Pancreas (tissue), 10 donors: ENCODE measurements around the gene CUX1. TPM values are rescaled to one million over a fixed set of nuclear protein-coding genes. Genes with fewer than 3 reads are reported as not detected.
"Not testable (repeated sequence)": the region's sequence is repeated elsewhere in the genome, so short reads cannot be mapped to it uniquely, and the experiment has no call there.

Experiments used
- ATAC-seq, 4 donors: fragments of 200-7000 bp; cut with Tn5 transposase; one replicate each; pipeline versions ENCODE4 v1.8.0 to v1.9.1; 2020; ENCODE audit warnings: mild to moderate bottlenecking in 4 of 4, moderate library complexity in 4 of 4
- DNase-seq, 6 donors: peaks; one replicate each; pipeline ENCODE4 v3.0.0-alpha.2; 2020
- FAIRE-seq: peaks from 2 replicates; lab custom pipeline; 2012; peaks lifted over from hg19 to GRCh38; lab: Jason Lieb, UNC
- H3K27ac ChIP-seq, 4 donors: fragments of 200-600 bp; sonication (generic); 1 replicate in 3 of 4; 2 replicates in 1 of 4; pipeline versions ENCODE4 v1.5.0 to v1.8.0; 2020
- H3K27me3 ChIP-seq, 4 donors: fragments of 200-600 bp; one replicate each; pipeline ENCODE4 v1.8.0; 2021
- H3K36me3 ChIP-seq, 3 donors: fragments of 200-600 bp; sonication (generic) in 1 of 3; one replicate each; pipeline versions ENCODE4 v1.5.0 to v1.8.0; 2020 to 2021
- H3K4me1 ChIP-seq, 3 donors: fragments of 200-600 bp; one replicate each; pipeline ENCODE4 v1.8.0; 2021
- H3K4me3 ChIP-seq, 4 donors: fragments of 200-600 bp; sonication (generic) in 2 of 4; one replicate each; pipeline versions ENCODE4 v1.5.0 to v1.8.0; 2020 to 2021
- H3K9me3 ChIP-seq, 4 donors: fragments of 200-600 bp; one replicate each; pipeline ENCODE4 v1.8.0; 2021
- WGBS, 2 donors: extraction: QIAGEN DNeasy Blood & Tissue Kit; methylation state at CpG; one replicate each; pipeline ENCODE4 v1.1.7; 2013; 5-methylcytosine and 5-hydroxymethylcytosine counted together
- intact Hi-C, 3 donors: fragments of 100-400 bp; cut with DNase I; formaldehyde crosslinking; loops; one replicate each; pipeline versions ENCODE4 v1.11.1 to v1.14.2; 2022
- polyA plus RNA-seq, 2 donors: library from polyadenylated mRNA; stranded (reverse); fragments of 200-250 nt; gene quantifications; one replicate each; pipeline ENCODE4 v1.2.3, GENCODE V29; 2013
- total RNA-seq, 6 donors: library from RNA; stranded (reverse); fragmentation: NEBNext Ultra II Directional in 4 of 6; extraction: Animal tissue kit (Norgen Biotek cat#: 25700) in 4 of 6; gene quantifications; one replicate each; pipeline versions ENCODE4 v1.2.1 to v1.2.4, GENCODE V29; 2021 to 2023
- TF ChIP-seq, protein P1 (sequence below), 4 donors: fragments of 200-600 bp; sonication (generic) in 3 of 4; IDR thresholded peaks; one replicate each; pipeline versions ENCODE4 v1.5.0 to v1.8.0; 2021; ENCODE audit warnings: antibody characterized with exemption in 4 of 4
- donor health status: healthy with polysubstance abuse.
- donor health status: DM: no; HTN: no; CAD: no; lungs with moderate emphysema.
- donor health status: DM: no; HTN: no; CAD: no.
- donor health status: control.
- donor health status: control.
- donor health status: Bipolar disorder and iron deficiency.
- donor health status: DM: yes; HTN: yes; CAD: no.
- donor health status: DM: no; HTN: no; CAD: no.
- donor health status: DM: no; HTN: no; CAD: no.
- donor health status: DM: yes; HTN: yes; CAD: no.

Gene CUX1
- total and polyA plus RNA-seq, 8 donors: 18.9 to 61.2 (median 45.1) TPM

DNA sequence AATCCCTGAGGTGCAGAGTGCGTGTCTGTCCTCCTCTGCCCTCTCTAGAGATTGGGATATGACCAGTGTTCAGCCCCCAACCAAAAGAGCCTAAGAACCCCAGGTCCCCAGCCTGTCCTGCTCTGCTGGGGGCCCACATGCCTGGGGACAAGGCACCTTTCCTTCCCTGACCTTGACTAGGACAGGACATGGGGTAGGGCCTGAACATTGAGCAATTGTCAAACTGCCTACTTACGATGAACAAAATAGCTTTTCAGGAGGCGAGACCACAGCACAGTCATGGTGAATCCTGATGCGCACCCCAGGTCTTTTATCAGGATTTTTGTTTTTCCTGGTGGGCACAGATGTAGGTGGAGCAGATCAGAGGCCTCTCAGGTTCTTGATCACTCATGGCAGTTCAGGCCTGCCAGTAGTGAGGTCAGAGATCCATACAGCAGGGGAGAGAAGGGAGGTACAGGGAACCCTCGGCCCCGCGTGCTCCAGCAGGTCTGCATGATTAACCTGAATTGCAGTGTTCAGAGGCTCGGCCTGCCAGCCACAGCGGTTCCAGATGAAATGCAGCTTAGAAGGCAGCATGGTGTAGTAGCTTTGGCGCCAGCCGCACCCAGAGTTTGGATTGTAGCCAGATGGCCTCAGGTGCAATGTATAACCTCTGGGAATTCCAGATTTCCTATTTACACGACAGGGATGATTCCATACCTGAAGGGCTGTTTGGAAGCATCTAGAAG lies 191.3 kb downstream of the CUX1 start:
- WGBS, 2 donors: 90 to 92% methylated on average over 12 of the region's 12 CpGs
- H3K4me3 ChIP-seq: no peak overlapping the region
- H3K27me3 ChIP-seq: no peaks in the 10 kb centered on the region
- intact Hi-C loops: no loop called here
- H3K4me1 ChIP-seq: no peaks in the 10 kb centered on the region
- H3K27ac ChIP-seq: no peak overlapping the region
- H3K9me3 ChIP-seq: no peaks in the 10 kb centered on the region
- FAIRE-seq: no peak
- DNase-seq: peak in 1 of 6 donors; percentile 24
- peak in 2 of 4 donors; percentile 35 to 54 for ATAC-seq
- TF ChIP-seq, protein P1, sequence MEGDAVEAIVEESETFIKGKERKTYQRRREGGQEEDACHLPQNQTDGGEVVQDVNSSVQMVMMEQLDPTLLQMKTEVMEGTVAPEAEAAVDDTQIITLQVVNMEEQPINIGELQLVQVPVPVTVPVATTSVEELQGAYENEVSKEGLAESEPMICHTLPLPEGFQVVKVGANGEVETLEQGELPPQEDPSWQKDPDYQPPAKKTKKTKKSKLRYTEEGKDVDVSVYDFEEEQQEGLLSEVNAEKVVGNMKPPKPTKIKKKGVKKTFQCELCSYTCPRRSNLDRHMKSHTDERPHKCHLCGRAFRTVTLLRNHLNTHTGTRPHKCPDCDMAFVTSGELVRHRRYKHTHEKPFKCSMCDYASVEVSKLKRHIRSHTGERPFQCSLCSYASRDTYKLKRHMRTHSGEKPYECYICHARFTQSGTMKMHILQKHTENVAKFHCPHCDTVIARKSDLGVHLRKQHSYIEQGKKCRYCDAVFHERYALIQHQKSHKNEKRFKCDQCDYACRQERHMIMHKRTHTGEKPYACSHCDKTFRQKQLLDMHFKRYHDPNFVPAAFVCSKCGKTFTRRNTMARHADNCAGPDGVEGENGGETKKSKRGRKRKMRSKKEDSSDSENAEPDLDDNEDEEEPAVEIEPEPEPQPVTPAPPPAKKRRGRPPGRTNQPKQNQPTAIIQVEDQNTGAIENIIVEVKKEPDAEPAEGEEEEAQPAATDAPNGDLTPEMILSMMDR (IDR thresholded peaks at IDR 0.05): no peak
- H3K36me3 ChIP-seq: no peaks in the 10 kb centered on the region

DNA sequence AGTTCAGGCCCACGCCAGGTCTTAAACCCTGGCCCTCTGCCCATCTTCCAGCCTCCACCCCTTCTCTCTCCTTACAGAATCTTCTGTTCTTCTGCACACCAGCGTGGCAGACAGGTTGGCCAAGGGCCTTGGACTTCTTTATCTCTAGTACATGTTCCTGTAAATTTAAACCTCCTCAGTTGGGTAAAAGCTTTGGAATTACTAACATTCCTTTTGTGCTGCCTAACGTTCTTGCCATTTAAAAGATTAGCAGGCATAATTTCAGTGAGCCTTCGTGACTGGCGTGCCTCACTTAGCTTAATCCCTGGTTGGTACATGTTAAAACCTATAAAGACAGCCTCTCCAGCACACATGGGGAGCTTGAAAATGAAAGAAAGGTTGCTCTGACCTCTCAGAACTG lies 192.2 kb downstream of the CUX1 start:
- Histone ChIP-seq H3K36me3 (no peaks in the 10 kb centered on the region), H3K4me1 (no peaks in the 10 kb centered on the region), H3K9me3 (no peaks in the 10 kb centered on the region), H3K27ac (no peak overlapping the region), H3K27me3 (no peaks in the 10 kb centered on the region), H3K4me3 (no peak overlapping the region)
- intact Hi-C loops: no loop called here
- peak in 3 of 4 donors; percentile 21 to 59 (median 39) for ATAC-seq
- 51 to 56% methylated on average over 5 of the region's 5 CpGs for WGBS, 2 donors
- peak in 1 of 6 donors; percentile 18 for DNase-seq
- no peak for FAIRE-seq
- TF ChIP-seq, protein P1 (IDR thresholded peaks at IDR 0.05): no peak

- H3K9me3 ChIP-seq, DNase-seq, intact Hi-C loops, H3K4me3 ChIP-seq, FAIRE-seq, H3K27ac ChIP-seq, H3K27me3 ChIP-seq, H3K4me1 ChIP-seq, ATAC-seq, H3K36me3 ChIP-seq: not testable (repeated sequence)
- 95 to 96% methylated on average over 13 of the region's 13 CpGs for WGBS, 2 donors
These were observed 194.8 kb downstream of the CUX1 start for GRCh38 chr7:102012112-102012830.

DNA sequence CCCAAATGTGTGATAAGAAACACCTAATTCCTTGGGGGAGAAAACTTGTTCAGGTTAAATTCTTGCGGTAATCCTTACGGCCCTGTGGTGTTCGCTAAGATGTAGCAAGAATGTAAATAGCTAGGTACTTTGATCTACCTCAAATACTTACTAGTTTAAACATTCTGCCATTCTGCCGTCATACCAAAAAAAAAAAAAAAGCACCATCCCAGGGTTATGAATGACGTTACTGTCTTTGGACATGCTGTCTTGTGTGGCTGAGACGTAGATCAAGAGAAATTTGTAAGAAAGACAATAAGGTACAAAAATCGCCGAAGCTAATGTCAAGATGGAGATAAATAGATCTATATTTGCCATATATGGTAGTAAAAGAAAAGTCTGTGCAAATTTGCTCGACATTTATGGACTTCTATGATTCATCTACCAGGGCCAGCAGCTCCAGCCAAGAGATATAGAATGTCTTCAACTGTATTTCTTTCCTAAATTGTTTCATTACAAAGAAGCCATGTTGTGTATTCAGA lies 195.6 kb downstream of the CUX1 start:
- no peaks in the 10 kb centered on the region for H3K9me3 ChIP-seq
- no peak overlapping the region for H3K4me3 ChIP-seq
- H3K27me3 ChIP-seq: no peaks in the 10 kb centered on the region
- no peak for FAIRE-seq
- 68 to 83% methylated on average over 9 of the region's 9 CpGs for WGBS, 2 donors
- DNase-seq: no peak
- TF ChIP-seq, protein P1 (IDR thresholded peaks at IDR 0.05): no peak
- H3K36me3 ChIP-seq: no peaks in the 10 kb centered on the region
- no peak for ATAC-seq
- no peaks in the 10 kb centered on the region for H3K4me1 ChIP-seq
- H3K27ac ChIP-seq: no peak overlapping the region
- intact Hi-C loops: no loop called here

- TF ChIP-seq, protein P1 (IDR thresholded peaks at IDR 0.05): no peak
- no peak for DNase-seq
- intact Hi-C loops: no loop called here
- no peaks in the 10 kb centered on the region for H3K9me3 ChIP-seq
- H3K27me3 ChIP-seq: no peaks in the 10 kb centered on the region
- no peak for ATAC-seq
- no peaks in the 10 kb centered on the region for H3K36me3 ChIP-seq
- no peak for FAIRE-seq
- WGBS, 2 donors: 89 to 95% methylated on average over 12 of the region's 12 CpGs
- H3K4me3 ChIP-seq: no peak overlapping the region
- no peak overlapping the region for H3K27ac ChIP-seq
- H3K4me1 ChIP-seq: no peaks in the 10 kb centered on the region
These were observed 201.4 kb downstream of the CUX1 start for GRCh38 chr7:102018876-102019275.
